WTC11 (cell line): Measurements from ENCODE around the gene FGF22. TPM values are rescaled to one million over a fixed set of nuclear protein-coding genes. Genes with fewer than 3 reads are reported as not detected.

Source experiments
- ATF2 ChIP-seq: sonication (generic); formaldehyde crosslinking; IDR thresholded peaks from 2 replicates; pipeline ENCODE4 v1.8.1; 2022; ENCODE audit warnings: low read depth, missing genetic modification reagents, borderline replicate concordance
- FOXK1 ChIP-seq: sonication (generic); formaldehyde crosslinking; IDR thresholded peaks from 2 replicates; pipeline ENCODE4 v1.8.0; 2022; ENCODE audit warnings: mild to moderate bottlenecking, moderate library complexity, missing genetic modification reagents
- OVOL2 ChIP-seq: fragments of 250-450 bp; sonication (Bioruptor Pico); IDR thresholded peaks from 2 replicates; pipeline ENCODE4 v1.9.0; 2021; ENCODE audit warnings: mild to moderate bottlenecking, borderline replicate concordance
- TP53 ChIP-seq: sonication (generic); formaldehyde crosslinking; IDR thresholded peaks from 2 replicates; pipeline ENCODE4 v1.8.1; 2023; ENCODE audit warnings: mild to moderate bottlenecking, missing genetic modification reagents
- total RNA-seq: library from RNA; stranded (reverse); gene quantifications from 3 replicates; pipeline ENCODE4 v1.2.3, GENCODE V29; 2021

Gene FGF22
- total RNA-seq, 1 experiment from 2014 or later: 1.6 TPM

GRCh38 chr19:690203-690602 is 50.5 kb downstream of the FGF22 start (continued):
- TF ChIP-seq ATF2 (CRISPR knock-in tag): no peak
- no peak for TF ChIP-seq TP53 (CRISPR knock-in tag)
- TF ChIP-seq FOXK1 (CRISPR knock-in tag): no peak
- TF ChIP-seq OVOL2 (CRISPR knock-in tag): no peak

Other genes starting within 250 kb of the FGF22 start
- gene C2CD4C, start 230.7 kb upstream of the FGF22 start, total RNA-seq: 6.6 to 9.8 TPM (median 7.9 TPM) in 3 replicates
- gene SHC2, start 178.8 kb upstream of the FGF22 start, total RNA-seq: 8.4 to 9.8 TPM (median 9.0 TPM) in 3 replicates
- gene MADCAM1, start 143.4 kb upstream of the FGF22 start, total RNA-seq: 3.2 to 4.7 TPM (median 3.9 TPM) in 3 replicates
- gene TPGS1, start 132.4 kb upstream of the FGF22 start, total RNA-seq: 14.3 to 18.8 TPM (median 14.9 TPM) in 3 replicates
- gene CDC34, start 108.1 kb upstream of the FGF22 start, total RNA-seq: 124 to 129 TPM (median 126 TPM) in 3 replicates
- 0.21 to 0.68 TPM (median 0.60 TPM) in 3 replicates for gene GZMM, start 95.8 kb upstream of the FGF22 start, total RNA-seq
- 758 to 847 TPM (median 841 TPM) in 3 replicates for gene BSG, start 67.3 kb upstream of the FGF22 start, total RNA-seq
- 8.0 to 9.2 TPM (median 8.1 TPM) in 3 replicates for gene HCN2, start 50.0 kb upstream of the FGF22 start, total RNA-seq
- gene POLRMT, start 6.3 kb upstream of the FGF22 start, total RNA-seq: 113 to 139 TPM (median 116 TPM) in 3 replicates
- gene RNF126, start 23.3 kb downstream of the FGF22 start, total RNA-seq: 66.7 to 84.4 TPM (median 68.1 TPM) in 3 replicates
- 8.7 to 12.2 TPM (median 10.1 TPM) in 3 replicates for gene FSTL3, start 36.5 kb downstream of the FGF22 start, total RNA-seq
- not detected in 3 replicates for gene PRSS57, start 55.6 kb downstream of the FGF22 start, total RNA-seq
- 17.7 to 25.6 TPM (median 22.1 TPM) in 3 replicates for gene PALM, start 69.1 kb downstream of the FGF22 start, total RNA-seq
- gene MISP, start 111.2 kb downstream of the FGF22 start, total RNA-seq: 0.66 to 0.78 TPM (median 0.70 TPM) in 3 replicates
- gene PTBP1, start 157.6 kb downstream of the FGF22 start, total RNA-seq: 663 to 692 TPM (median 680 TPM) in 3 replicates
- 60.6 to 86.8 TPM (median 83.9 TPM) in 3 replicates for gene PLPPR3, start 182.1 kb downstream of the FGF22 start, total RNA-seq
- 1.2 to 3.3 TPM (median 2.5 TPM) in 3 replicates for gene AZU1, start 188.0 kb downstream of the FGF22 start, total RNA-seq
- gene PRTN3, start 201.1 kb downstream of the FGF22 start, total RNA-seq: 0.53 to 0.82 TPM (median 0.61 TPM) in 3 replicates
- gene ELANE, start 212.4 kb downstream of the FGF22 start, total RNA-seq: not detected in 3 replicates
- gene CFD, start 219.8 kb downstream of the FGF22 start, total RNA-seq: 1.7 to 2.7 TPM (median 2.5 TPM) in 3 replicates